BLaER1 (cell line): ENCODE results near the gene RUNDC3A.
A peak's percentile ranks its signal among the peaks of the same experiment; 100 is the strongest.

Experiments used
- H3K27ac ChIP-seq: shearing (Covaris generic); formaldehyde crosslinking; 2 replicates; pipeline ENCODE4 v1.8.1; 2022
- H3K27me3 ChIP-seq: shearing (Covaris generic); formaldehyde crosslinking; 2 replicates; pipeline ENCODE4 v1.8.1; 2022
- H3K36me3 ChIP-seq: shearing (Covaris generic); formaldehyde crosslinking; 2 replicates; pipeline ENCODE4 v1.8.1; 2022
- H3K4me1 ChIP-seq: shearing (Covaris generic); formaldehyde crosslinking; 2 replicates; pipeline ENCODE4 v1.8.1; 2022
- H3K4me2 ChIP-seq: shearing (Covaris generic); formaldehyde crosslinking; 2 replicates; pipeline ENCODE4 v1.8.1; 2022
- H3K4me3 ChIP-seq: shearing (Covaris generic); formaldehyde crosslinking; 2 replicates; pipeline ENCODE4 v1.8.1; 2022
- H3K9ac ChIP-seq: shearing (Covaris generic); formaldehyde crosslinking; 2 replicates; pipeline ENCODE4 v1.8.1; 2022
- H3K9me3 ChIP-seq: shearing (Covaris generic); formaldehyde crosslinking; 2 replicates; pipeline ENCODE4 v1.8.1; 2022
- H4K20me1 ChIP-seq: shearing (Covaris generic); formaldehyde crosslinking; 2 replicates; pipeline ENCODE4 v1.8.1; 2022
- Cebpa-rat ChIP-seq: shearing (Covaris generic); IDR thresholded peaks from 2 replicates; pipeline ENCODE4 v1.8.1; 2022

Gene RUNDC3A

GRCh38 chr17:44358066-44358465, 49.7 kb downstream of the RUNDC3A start:
- no peak overlapping the region for H3K4me3 ChIP-seq
- H3K9me3 ChIP-seq, result no peaks in the 10 kb centered on the region
- H3K9ac ChIP-seq, result no peak overlapping the region
- no peak overlapping the region for H3K4me2 ChIP-seq
- H3K27me3 ChIP-seq, result peaks cover 20% of the 10 kb centered on the region
- peaks cover 80% of the 10 kb centered on the region for H4K20me1 ChIP-seq
- TF ChIP-seq Cebpa-rat, result no peak
- H3K36me3 ChIP-seq, result peaks cover 31% of the 10 kb centered on the region; the same call in 1 of the 2 replicates
- H3K27ac ChIP-seq, result no peak overlapping the region
- H3K4me1 ChIP-seq, result peaks cover 71% of the 10 kb centered on the region

GRCh38 chr17:44359006-44359405, 50.6 kb downstream of the RUNDC3A start:
- peaks cover 29% of the 10 kb centered on the region; the same call in 1 of the 2 replicates for H3K36me3 ChIP-seq
- H3K9ac ChIP-seq, result no peak overlapping the region
- no peak overlapping the region for H3K27ac ChIP-seq
- no peak for TF ChIP-seq Cebpa-rat
- H4K20me1 ChIP-seq, result peaks cover 71% of the 10 kb centered on the region
- H3K4me3 ChIP-seq, result no peak overlapping the region
- peaks cover 11% of the 10 kb centered on the region for H3K27me3 ChIP-seq
- peaks cover 64% of the 10 kb centered on the region for H3K4me1 ChIP-seq
- H3K4me2 ChIP-seq, result peak overlapping the region; percentile 30
- H3K9me3 ChIP-seq, result no peaks in the 10 kb centered on the region

DNA sequence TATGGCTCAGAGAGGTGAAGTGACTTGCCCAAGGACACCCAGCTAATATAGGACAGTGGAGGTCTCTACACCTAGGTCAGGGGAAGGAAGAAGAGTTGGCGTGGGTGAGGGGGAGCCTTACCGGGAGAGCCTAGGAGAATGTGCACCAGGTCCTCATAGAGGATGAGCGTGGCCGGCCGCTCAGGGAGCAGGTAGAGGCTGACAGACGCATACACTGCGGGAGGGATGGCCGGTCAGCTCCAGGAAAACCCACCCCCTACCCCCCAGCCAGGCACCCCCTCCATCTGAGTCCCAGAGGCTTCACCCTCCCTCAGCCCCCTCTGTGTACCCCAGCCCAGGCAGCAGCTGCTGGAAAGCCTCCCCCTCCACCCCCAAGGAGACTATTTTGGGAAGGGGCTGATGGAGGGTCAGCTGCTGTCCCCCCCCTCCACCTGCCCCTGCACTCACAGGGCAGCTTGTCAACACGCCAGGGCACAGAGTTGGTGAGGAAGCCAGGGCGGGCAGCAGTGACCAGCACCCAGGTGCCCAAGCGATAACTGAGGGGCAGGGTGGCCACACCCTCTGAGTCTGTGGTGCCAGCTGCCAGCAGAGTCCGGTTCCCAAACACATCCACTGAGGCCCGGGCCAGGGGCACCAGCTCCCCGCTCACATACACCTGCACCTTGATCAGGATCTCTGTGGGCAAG, 51.2 kb downstream of the RUNDC3A start:
- no peak for TF ChIP-seq Cebpa-rat
- H3K9ac ChIP-seq, result no peak overlapping the region

GRCh38 chr17:44360144-44360533, 51.7 kb downstream of the RUNDC3A start:
- Histone ChIP-seq H3K9me3 (no peaks in the 10 kb centered on the region), H3K4me2 (no peak overlapping the region), H3K27ac (no peak overlapping the region), H3K9ac (no peak overlapping the region), H3K4me3 (no peak overlapping the region), H3K36me3 (peaks cover 26% of the 10 kb centered on the region; the same call in 1 of the 2 replicates), H3K4me1 (peaks cover 54% of the 10 kb centered on the region), H3K27me3 (no peaks in the 10 kb centered on the region; the same call in 1 of the 2 replicates), H4K20me1 (peaks cover 63% of the 10 kb centered on the region)
- no peak for TF ChIP-seq Cebpa-rat

More for the DNA sequence above, 51.2 kb downstream of the RUNDC3A start:
- no peak overlapping the region for H3K27ac ChIP-seq
- 0 out of 2 replicates have a peak overlapping the region, but pooled peaks have one; percentile 30 for H3K4me2 ChIP-seq
- H3K4me1 ChIP-seq, result peaks cover 59% of the 10 kb centered on the region
- no peak overlapping the region for H3K4me3 ChIP-seq
- H4K20me1 ChIP-seq, result peaks cover 68% of the 10 kb centered on the region
- peaks cover 5% of the 10 kb centered on the region for H3K27me3 ChIP-seq
- peaks cover 29% of the 10 kb centered on the region; the same call in 1 of the 2 replicates for H3K36me3 ChIP-seq
- H3K9me3 ChIP-seq, result no peaks in the 10 kb centered on the region

DNA sequence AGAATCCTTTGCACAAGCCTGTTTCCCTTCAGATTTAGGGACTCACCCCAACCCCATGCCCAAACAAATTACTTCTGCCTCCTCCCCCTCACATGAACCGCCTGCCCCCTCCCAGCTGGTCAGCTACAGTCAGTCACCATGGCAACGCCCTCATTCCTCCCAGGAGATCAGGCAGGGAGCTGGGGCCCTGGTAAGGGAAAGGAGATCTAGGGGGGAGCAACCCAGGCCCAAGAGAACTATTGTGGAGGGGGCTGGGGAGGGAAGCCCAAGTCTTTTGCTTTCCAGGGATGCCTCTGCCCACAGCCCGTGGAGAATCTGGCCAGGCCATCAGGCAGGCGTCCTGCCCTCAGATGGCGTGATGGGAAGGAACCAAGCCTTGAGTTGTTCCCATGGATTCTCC, 52.4 kb downstream of the RUNDC3A start:
- no peaks in the 10 kb centered on the region for H3K27me3 ChIP-seq
- H3K4me2 ChIP-seq, result peak overlapping the region; percentile 88
- H3K36me3 ChIP-seq, result peaks cover 21% of the 10 kb centered on the region; the same call in 1 of the 2 replicates
- peaks cover 56% of the 10 kb centered on the region for H4K20me1 ChIP-seq
- H3K4me1 ChIP-seq, result peaks cover 47% of the 10 kb centered on the region
- no peaks in the 10 kb centered on the region for H3K9me3 ChIP-seq
- H3K4me3 ChIP-seq, result peak overlapping the region; percentile 13; the same call in 1 of the 2 replicates
- peak overlapping the region; percentile 31; the same call in 1 of the 2 replicates for H3K9ac ChIP-seq
- no peak for TF ChIP-seq Cebpa-rat
- H3K27ac ChIP-seq, result no peak overlapping the region

- Histone ChIP-seq H3K4me3 (peak overlapping the region; percentile 92; the same call in 1 of the 2 replicates), H3K36me3 (0 out of 2 replicates have a peak, but pooled peaks cover 14% of the 10 kb centered on the region), H3K4me1 (peaks cover 46% of the 10 kb centered on the region), H3K27me3 (no peaks in the 10 kb centered on the region), H3K27ac (0 out of 2 replicates have a peak overlapping the region, but pooled peaks have one; percentile 18), H4K20me1 (peaks cover 49% of the 10 kb centered on the region), H3K4me2 (peak overlapping the region; percentile 88), H3K9ac (peak overlapping the region; percentile 31; the same call in 1 of the 2 replicates), H3K9me3 (no peaks in the 10 kb centered on the region)
- TF ChIP-seq Cebpa-rat, result no peak
Measured at GRCh38 chr17:44361292-44362260, 53.2 kb downstream of the RUNDC3A start.

DNA sequence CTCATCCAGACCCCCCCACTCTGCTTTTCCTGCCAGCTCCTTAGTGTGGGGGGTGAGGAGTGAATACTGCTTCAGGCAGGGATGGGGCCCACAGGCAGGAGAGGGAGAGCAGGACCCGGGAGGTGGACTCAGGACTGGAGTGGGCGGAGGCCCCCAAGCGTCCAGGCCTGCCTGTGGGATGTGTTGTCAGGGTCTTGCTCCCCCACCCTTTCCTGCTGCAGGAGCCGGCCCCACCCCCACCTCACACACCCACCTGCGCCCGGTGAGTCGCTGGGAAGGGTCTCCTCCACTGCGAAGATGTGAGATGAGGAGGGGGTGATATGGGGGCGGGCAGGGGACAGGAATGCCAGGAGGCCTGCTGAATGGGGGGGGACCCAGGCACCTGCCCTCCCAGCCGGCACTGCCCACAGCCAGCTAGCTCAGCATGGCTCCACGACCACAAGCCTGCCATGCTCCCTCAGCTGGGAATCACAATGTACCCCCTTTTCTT, 54.1 kb downstream of the RUNDC3A start:
- peak overlapping the region; percentile 88 for H3K4me2 ChIP-seq
- peak overlapping the region; percentile 91 for H3K9ac ChIP-seq
- H3K4me3 ChIP-seq, result peak overlapping the region; percentile 92
- no peak for TF ChIP-seq Cebpa-rat
- 0 out of 2 replicates have a peak, but pooled peaks cover 14% of the 10 kb centered on the region for H3K36me3 ChIP-seq
- H4K20me1 ChIP-seq, result peaks cover 48% of the 10 kb centered on the region
- no peaks in the 10 kb centered on the region for H3K27me3 ChIP-seq
- peaks cover 46% of the 10 kb centered on the region for H3K4me1 ChIP-seq
- H3K9me3 ChIP-seq, result no peaks in the 10 kb centered on the region
- H3K27ac ChIP-seq, result peak overlapping the region; percentile 86; the same call in 1 of the 2 replicates

DNA sequence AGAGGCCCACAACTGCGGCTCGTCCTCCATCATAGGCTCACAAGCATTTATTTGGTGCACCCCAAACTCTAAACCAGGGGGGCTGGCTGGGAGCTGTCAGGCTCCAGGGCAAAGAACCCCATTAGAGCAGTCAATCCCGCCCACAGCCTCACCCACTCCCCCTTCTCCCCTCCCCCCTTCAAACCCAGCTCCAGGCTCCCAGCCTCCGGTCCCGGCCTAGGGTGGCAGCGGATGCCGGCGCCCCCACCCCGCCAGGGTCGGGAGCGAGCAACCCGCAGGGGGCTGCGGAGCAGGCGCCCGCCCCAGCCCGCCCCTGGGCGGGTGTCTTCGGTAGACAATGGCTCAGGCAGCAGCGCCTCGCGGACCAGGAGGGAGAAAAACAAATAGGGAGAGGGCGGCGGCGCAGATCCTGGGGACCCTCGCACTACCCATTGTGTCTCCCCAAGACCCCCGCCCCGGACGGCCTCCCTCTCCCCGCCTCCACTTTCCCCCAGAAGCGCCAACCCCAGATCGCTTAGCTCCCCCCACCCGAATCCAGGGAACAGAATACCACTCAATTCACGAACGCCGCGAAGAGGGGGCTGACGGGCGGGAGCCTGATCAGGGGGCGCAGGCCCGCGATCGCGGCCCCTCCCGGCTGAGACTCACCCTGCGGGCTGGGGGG, 54.7 kb downstream of the RUNDC3A start:
- H3K27ac ChIP-seq, result peak overlapping the region; percentile 86

More for the DNA sequence above, 54.7 kb downstream of the RUNDC3A start:
- Histone ChIP-seq H3K4me3 (peak overlapping the region; percentile 92), H3K27me3 (no peaks in the 10 kb centered on the region), H3K36me3 (0 out of 2 replicates have a peak, but pooled peaks cover 10% of the 10 kb centered on the region), H3K4me2 (peak overlapping the region; percentile 88), H3K4me1 (peaks cover 45% of the 10 kb centered on the region), H3K9me3 (no peaks in the 10 kb centered on the region), H4K20me1 (peaks cover 43% of the 10 kb centered on the region), H3K9ac (peak overlapping the region; percentile 91)
- TF ChIP-seq Cebpa-rat, result no peak
